C4-2B (cell line): Measurements from ENCODE around the gene FBXO42.

Experiments
- CTCF ChIP-seq: fragments of 450-650 bp; conservative IDR thresholded peaks from 2 replicates; pipeline ENCODE4 v1.5.1; 2017; ENCODE audit warnings: mild to moderate bottlenecking
- ZFX ChIP-seq: fragments of 450-650 bp; IDR thresholded peaks from 2 replicates; pipeline ENCODE4 v1.6.1; 2017

- TF ChIP-seq CTCF (no peak), ZFX (no peak)
Observed at GRCh38 chr1:16229976-16230740, 122.1 kb downstream of the FBXO42 start.
